Right lobe of liver (tissue), 6 donors: Measurements from ENCODE around the gene SLC38A3. TPM values are rescaled to one million over a fixed set of nuclear protein-coding genes. Genes with fewer than 3 reads are reported as not detected.
A peak's percentile ranks its signal among the peaks of the same experiment; 100 is the strongest.

Source experiments
- ATAC-seq, 4 donors: fragments of 200-7000 bp; cut with Tn5 transposase; one replicate each; pipeline ENCODE4 v1.9.1; 2020; ENCODE audit warnings: mild to moderate bottlenecking in 4 of 4, moderate library complexity in 4 of 4
- DNase-seq, 3 donors: peaks; one replicate each; pipeline ENCODE4 v3.0.0-alpha.2; 2020
- H3K27ac ChIP-seq, 3 donors: fragments of 200-600 bp; one replicate each; pipeline ENCODE4 v1.8.0; 2022
- H3K27me3 ChIP-seq, 2 donors: fragments of 200-600 bp; one replicate each; pipeline ENCODE4 v1.8.0; 2022
- H3K36me3 ChIP-seq, 4 donors: fragments of 200-600 bp; sonication (generic) in 1 of 4; one replicate each; pipeline versions ENCODE4 v1.5.1 to v1.8.0; 2017 to 2022; ENCODE audit warnings: control low read depth in 1 of 4
- H3K4me1 ChIP-seq, 4 donors: fragments of 200-600 bp; sonication (generic) in 1 of 4; one replicate each; pipeline versions ENCODE4 v1.5.1 to v1.8.0; 2017 to 2022; ENCODE audit warnings: control low read depth in 1 of 4
- H3K4me3 ChIP-seq, 3 donors: fragments of 200-600 bp; one replicate each; pipeline ENCODE4 v1.8.0; 2022
- H3K9me3 ChIP-seq, 4 donors: fragments of 200-600 bp; sonication (generic) in 1 of 4; one replicate each; pipeline versions ENCODE4 v1.5.1 to v1.8.0; 2017 to 2022; ENCODE audit warnings: control low read depth in 1 of 4
- CTCF ChIP-seq, 4 donors: fragments of 200-600 bp in 3 of 4; fragments of 450-650 bp in 1 of 4; IDR thresholded peaks; one replicate each; pipeline versions ENCODE4 v1.5.1 to v1.8.0; 2016 to 2022; ENCODE audit warnings: antibody characterized with exemption in 4 of 4, mild to moderate bottlenecking in 2 of 4
- POLR2A ChIP-seq: fragments of 450-650 bp; IDR thresholded peaks from one replicate; pipeline ENCODE4 v1.6.1; 2017; ENCODE audit warnings: antibody characterized with exemption, mild to moderate bottlenecking
- WGBS: methylation state at CpG from one replicate; pipeline ENCODE4 v1.1.6; 2018; ENCODE audit warnings: low coverage, low lambda C conversion rate; ENCODE audit not compliant: insufficient coverage; ENCODE audit errors: missing lambda C conversion rate; 5-methylcytosine and 5-hydroxymethylcytosine counted together
- intact Hi-C, 2 donors: fragments of 100-400 bp; cut with DNase I; formaldehyde crosslinking; loops; one replicate each; pipeline versions ENCODE4 v1.11.2 to v1.14.1; 2022
- total RNA-seq, 6 experiments: library from RNA; depleted of rRNA in 2 of 6; stranded (reverse); fragments of >200 nt in 2 of 6; fragmentation: NEBNext Ultra II Directional in 3 of 6; extraction: Animal tissue kit (Norgen Biotek cat#: 25700) in 3 of 6; gene quantifications; one replicate each; pipeline versions ENCODE4 v1.1.0 to v1.2.4, GENCODE V29; 2016 to 2023
- donor health status: DM: no; HTN: yes; CAD: no.
- donor health status: DM: no; HTN: no; CAD: no.
- donor health status: DM: no; HTN: no; CAD: no.
- donor health status: DM: no; HTN: yes; CAD: no.
- donor health status: DM: no; HTN: yes; CAD: no.

The SLC38A3 gene
- total RNA-seq, 6 experiments from 2014 or later = 77.7 to 311 (median 190) TPM

GRCh38 chr3:50235716-50236483, 30.8 kb downstream of the SLC38A3 start, which contains the start of gene GNAI2:
Gene GNAI2 (plus strand): TSS chr3:50236204. CDS start chr3:50236336, 132 bp downstream.
- no peak for TF ChIP-seq CTCF (IDR thresholded peaks at IDR 0.05)
- TF ChIP-seq POLR2A = peak; percentile 99
- peak within 1 kb of the TSS; percentile 77 to 95 (median 94) for H3K4me3 ChIP-seq
- DNase-seq (peak; percentile 100), ATAC-seq (peak; percentile 83 to 92 (median 86))
- H3K4me1 ChIP-seq = peaks cover 0 to 40% (median 19%) of the 10 kb centered on the region in 4 donors
- peak within 1 kb of the TSS; percentile 87 to 94 (median 93) for H3K27ac ChIP-seq
- intact Hi-C loops = no loop called here
- H3K27me3 ChIP-seq = no peaks in the 10 kb centered on the region
- WGBS = 0% methylated on average over 21 of the region's 75 CpGs
- H3K9me3 ChIP-seq = no peaks in the 10 kb centered on the region
- H3K36me3 ChIP-seq = peaks cover 0 to 9% (median 0%) of the 10 kb centered on the region in 4 donors

- Histone ChIP-seq H3K4me3 (peak overlapping the region; percentile 77 to 95 (median 94)), H3K9me3 (no peaks in the 10 kb centered on the region), H3K4me1 (peaks cover 0 to 47% (median 21%) of the 10 kb centered on the region in 4 donors), H3K27me3 (no peaks in the 10 kb centered on the region), H3K36me3 (peaks cover 0 to 9% (median 0%) of the 10 kb centered on the region in 4 donors), H3K27ac (peak overlapping the region; percentile 87 to 94 (median 93))
- no peak for ATAC-seq
- TF ChIP-seq CTCF (IDR thresholded peaks at IDR 0.05) (no peak), POLR2A (no peak)
- 0% methylated on average over 11 of the region's 13 CpGs for WGBS
- intact Hi-C loops = no loop called here
- no peak for DNase-seq
Observed at GRCh38 chr3:50236484-50237132, 31.5 kb downstream of the SLC38A3 start.

GRCh38 chr3:50237133-50237651, 32.1 kb downstream of the SLC38A3 start:
- Histone ChIP-seq H3K4me1 (peaks cover 0 to 53% (median 24%) of the 10 kb centered on the region in 4 donors), H3K27me3 (no peaks in the 10 kb centered on the region), H3K4me3 (peak overlapping the region; percentile 77 to 95 (median 94)), H3K9me3 (no peaks in the 10 kb centered on the region), H3K36me3 (peaks cover 0 to 9% (median 0%) of the 10 kb centered on the region in 4 donors), H3K27ac (peak overlapping the region; percentile 87 to 94 (median 93))
- no peak for DNase-seq
- intact Hi-C loops = no loop called here
- TF ChIP-seq CTCF (IDR thresholded peaks at IDR 0.05) = no peak
- TF ChIP-seq POLR2A = no peak
- no peak for ATAC-seq
- WGBS = 13% methylated on average over 6 of the region's 7 CpGs

- Histone ChIP-seq H3K36me3 (peaks cover 0 to 9% (median 0%) of the 10 kb centered on the region in 4 donors), H3K27me3 (no peaks in the 10 kb centered on the region), H3K9me3 (no peaks in the 10 kb centered on the region), H3K27ac (peak overlapping the region; percentile 87 to 94 (median 93)), H3K4me3 (peak overlapping the region; percentile 77 to 95 (median 94)), H3K4me1 (peaks cover 0 to 58% (median 27%) of the 10 kb centered on the region in 4 donors)
- ATAC-seq = peak; percentile 15 to 46 (median 30)
- TF ChIP-seq POLR2A (peak; percentile 81), CTCF (IDR thresholded peaks at IDR 0.05) (no peak)
- 0% methylated on average over 3 of the region's 31 CpGs for WGBS
- intact Hi-C loops = no loop called here
- DNase-seq = peak; percentile 88 to 90 (median 89)
Observed at GRCh38 chr3:50237754-50238548, 32.9 kb downstream of the SLC38A3 start.
